Hepatocyte (in vitro differentiated cells): Measurements from ENCODE around the gene VAV2. TPM values are rescaled to one million over a fixed set of nuclear protein-coding genes. Genes with fewer than 3 reads are reported as not detected.
A peak's percentile ranks its signal among the peaks of the same experiment; 100 is the strongest.

Experiments
- DNase-seq: peaks from one replicate; pipeline ENCODE4 v3.0.0-alpha.2; 2016; ENCODE audit warnings: low spot score
- H2AFZ ChIP-seq: fragments of 200-600 bp; sonication (generic); 2 replicates; pipeline ENCODE4 v1.6.0; 2016; ENCODE audit warnings: antibody characterized with exemption, mild to moderate bottlenecking
- H3K27ac ChIP-seq: fragments of 200-600 bp; sonication (generic); 2 replicates; pipeline ENCODE4 v1.5.1; 2016; ENCODE audit warnings: mild to moderate bottlenecking
- H3K27me3 ChIP-seq: fragments of 200-600 bp; sonication (generic); 2 replicates; pipeline ENCODE4 v1.6.1; 2016
- H3K36me3 ChIP-seq: fragments of 200-600 bp; sonication (generic); replicated peaks from 2 replicates; pipeline ENCODE4 v1.5.1; 2016; ENCODE audit warnings: low read depth; ENCODE audit not compliant: insufficient read depth
- H3K4me1 ChIP-seq: fragments of 200-600 bp; sonication (generic); 2 replicates; pipeline ENCODE4 v1.5.1; 2016; ENCODE audit warnings: mild to moderate bottlenecking, moderate library complexity; ENCODE audit not compliant: insufficient read depth
- H3K4me2 ChIP-seq: fragments of 200-600 bp; sonication (generic); 2 replicates; pipeline ENCODE4 v1.6.0; 2016
- H3K4me3 ChIP-seq: fragments of 200-600 bp; sonication (generic); 2 replicates; pipeline ENCODE4 v1.5.1; 2016; ENCODE audit warnings: mild to moderate bottlenecking
- H3K79me2 ChIP-seq: fragments of 200-600 bp; sonication (generic); 2 replicates; pipeline ENCODE4 v1.6.0; 2017; ENCODE audit warnings: mild to moderate bottlenecking
- H3K9me2 ChIP-seq: fragments of 200-600 bp; sonication (generic); replicated peaks from 2 replicates; pipeline ENCODE4 v1.6.0; 2017; ENCODE audit warnings: mild to moderate bottlenecking; ENCODE audit not compliant: insufficient read depth
- H3K9me3 ChIP-seq: fragments of 200-600 bp; sonication (generic); 2 replicates; pipeline ENCODE4 v1.5.1; 2016; ENCODE audit warnings: low read depth, mild to moderate bottlenecking
- H4K20me1 ChIP-seq: fragments of 200-600 bp; sonication (generic); 2 replicates; pipeline ENCODE4 v1.6.0; 2016; ENCODE audit warnings: mild to moderate bottlenecking; ENCODE audit not compliant: insufficient read depth, poor library complexity, severe bottlenecking
- CTCF ChIP-seq: fragments of 200-600 bp; sonication (generic); IDR thresholded peaks from 2 replicates; pipeline ENCODE4 v1.5.1; 2016; ENCODE audit warnings: antibody characterized with exemption, mild to moderate bottlenecking; ENCODE audit not compliant: poor library complexity
- EZH2 ChIP-seq: fragments of 200-600 bp; sonication (generic); IDR thresholded peaks from 2 replicates; pipeline ENCODE4 v1.6.1; 2016; ENCODE audit warnings: antibody characterized with exemption, mild to moderate bottlenecking, borderline replicate concordance
- EZH2phosphoT487 ChIP-seq: fragments of 200-600 bp; sonication (generic); IDR thresholded peaks from one replicate; pipeline ENCODE4 v1.6.1; 2018; ENCODE audit warnings: antibody characterized with exemption, mild to moderate bottlenecking, low read depth, moderate library complexity; ENCODE audit not compliant: unreplicated experiment, severe bottlenecking
- WGBS: methylation state at CpG from one replicate; pipeline ENCODE4 v1.1.6; 2016; ENCODE audit warnings: low lambda C conversion rate; ENCODE audit errors: missing lambda C conversion rate; 5-methylcytosine and 5-hydroxymethylcytosine counted together
- polyA plus RNA-seq: library from polyadenylated mRNA; unstranded; fragments of >200 nt; fragmentation: Nextera tagmentation; extraction: Ambion mirVana; gene quantifications from 2 replicates; pipeline ENCODE4 v1.2.1, GENCODE V29; 2016
- total RNA-seq: library from RNA; depleted of rRNA; stranded (reverse); fragments of >200 nt; gene quantifications from 2 replicates; pipeline ENCODE4 v1.2.3, GENCODE V29; 2014

Gene VAV2
- total and polyA plus RNA-seq, 2 experiments from 2014 or later: 24.9 to 27.7 TPM

- Histone ChIP-seq H4K20me1 (no peaks in the 10 kb centered on the region), H3K4me2 (no peak overlapping the region), H3K4me1 (no peaks in the 10 kb centered on the region), H2AFZ (no peak overlapping the region), H3K36me3 (no peaks in the 10 kb centered on the region), H3K79me2 (peaks cover 2% of the 10 kb centered on the region), H3K9me3 (no peaks in the 10 kb centered on the region), H3K9me2 (no peaks in the 10 kb centered on the region), H3K4me3 (no peak overlapping the region), H3K27me3 (no peaks in the 10 kb centered on the region), H3K27ac (no peak overlapping the region)
- TF ChIP-seq CTCF: no peak
- TF ChIP-seq EZH2: no peak
- TF ChIP-seq EZH2phosphoT487: no peak
- no peak for DNase-seq
- WGBS: 94% methylated on average over 9 of the region's 9 CpGs
Measured at GRCh38 chr9:133815781-133816180, 176.3 kb downstream of the VAV2 start.

DNA sequence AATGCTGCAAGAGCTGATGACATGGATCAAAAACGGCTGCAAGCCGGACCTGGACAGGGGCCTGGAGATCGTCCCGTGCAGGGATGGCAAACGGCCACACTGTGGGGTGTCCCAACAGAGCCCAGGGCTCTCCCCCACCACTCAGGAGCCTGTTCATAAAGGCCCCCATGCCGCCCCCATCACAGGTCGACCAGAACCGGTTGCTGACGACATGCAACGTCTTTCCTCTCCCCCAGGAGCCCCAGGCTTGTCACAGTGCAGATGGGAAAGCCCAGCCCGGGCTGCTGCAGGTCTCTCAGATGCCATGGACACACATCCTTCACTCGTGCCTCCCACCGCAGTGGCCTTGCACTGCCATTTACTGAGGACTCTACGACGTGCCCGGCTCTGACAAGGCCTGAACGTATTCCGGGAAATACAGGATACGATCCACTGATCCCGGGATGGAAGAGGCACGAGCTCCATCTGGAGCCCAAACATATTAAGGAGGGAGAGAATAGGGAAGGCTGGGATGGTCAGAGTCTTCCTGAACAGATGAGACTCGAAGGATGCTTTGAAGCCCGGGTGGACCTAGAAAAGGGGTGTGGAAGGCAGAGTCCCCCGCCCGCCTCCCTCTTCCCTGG, 177.4 kb downstream of the VAV2 start:
- TF ChIP-seq EZH2phosphoT487 (no peak), CTCF (no peak), EZH2 (no peak)
- no peaks in the 10 kb centered on the region for H3K27me3 ChIP-seq
- H3K9me3 ChIP-seq: no peaks in the 10 kb centered on the region
- no peak for DNase-seq
- H3K36me3 ChIP-seq: no peaks in the 10 kb centered on the region
- H3K4me2 ChIP-seq: no peak overlapping the region
- H4K20me1 ChIP-seq: no peaks in the 10 kb centered on the region
- no peaks in the 10 kb centered on the region for H3K4me1 ChIP-seq
- H3K79me2 ChIP-seq: peaks cover 2% of the 10 kb centered on the region
- H3K27ac ChIP-seq: no peak overlapping the region
- no peak overlapping the region for H2AFZ ChIP-seq
- no peaks in the 10 kb centered on the region for H3K9me2 ChIP-seq
- H3K4me3 ChIP-seq: no peak overlapping the region
- WGBS: 70% methylated on average over 22 of the region's 25 CpGs

- H3K4me2 ChIP-seq: no peak overlapping the region
- DNase-seq: peak; percentile 54
Measured at GRCh38 chr9:133813749-133814585, 178.2 kb downstream of the VAV2 start.

More at GRCh38 chr9:133813749-133814585, 178.2 kb downstream of the VAV2 start:
- H2AFZ ChIP-seq: no peak overlapping the region
- no peaks in the 10 kb centered on the region for H3K4me1 ChIP-seq
- no peaks in the 10 kb centered on the region for H3K36me3 ChIP-seq
- H3K4me3 ChIP-seq: no peak overlapping the region
- 80% methylated on average over 29 of the region's 29 CpGs for WGBS
- peaks cover 2% of the 10 kb centered on the region for H3K79me2 ChIP-seq
- no peak for TF ChIP-seq CTCF
- TF ChIP-seq EZH2phosphoT487: no peak
- no peak for TF ChIP-seq EZH2
- H3K9me3 ChIP-seq: no peaks in the 10 kb centered on the region
- H3K9me2 ChIP-seq: no peaks in the 10 kb centered on the region
- H4K20me1 ChIP-seq: no peaks in the 10 kb centered on the region
- H3K27me3 ChIP-seq: no peaks in the 10 kb centered on the region
- no peak overlapping the region for H3K27ac ChIP-seq
